ENCODE data around the gene NKX6-2.

Gene NKX6-2

DNA sequence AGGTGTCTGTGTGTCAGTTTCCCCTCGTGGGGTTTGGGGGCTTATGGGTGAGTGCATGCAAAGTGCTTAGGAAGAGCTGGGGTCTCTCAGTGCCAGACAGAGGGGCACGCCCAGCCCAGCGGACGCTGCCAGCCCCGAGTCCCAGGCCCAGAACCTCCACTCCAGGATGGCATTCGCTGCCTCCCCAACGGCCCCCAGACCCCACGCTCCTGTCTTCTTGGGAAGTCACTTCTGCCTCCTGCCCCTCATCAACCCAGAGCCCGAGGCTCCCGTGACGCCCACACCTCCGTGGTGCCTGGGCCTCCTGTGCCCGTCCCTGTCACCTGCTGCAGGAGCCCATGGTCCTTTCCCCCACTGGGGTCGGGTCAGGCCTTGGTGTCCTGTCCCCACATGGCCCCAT, 35.0 kb downstream of the NKX6-2 start:
- DNase-seq (ENCODE audit: low read depth), result no peak
- H3K4me3 ChIP-seq (ENCODE audit: low read depth, low read length), result no peak overlapping the region
- no peak for TF ChIP-seq MYC (IDR thresholded peaks at IDR 0.05; ENCODE audit: low read depth, low read length)

DNA sequence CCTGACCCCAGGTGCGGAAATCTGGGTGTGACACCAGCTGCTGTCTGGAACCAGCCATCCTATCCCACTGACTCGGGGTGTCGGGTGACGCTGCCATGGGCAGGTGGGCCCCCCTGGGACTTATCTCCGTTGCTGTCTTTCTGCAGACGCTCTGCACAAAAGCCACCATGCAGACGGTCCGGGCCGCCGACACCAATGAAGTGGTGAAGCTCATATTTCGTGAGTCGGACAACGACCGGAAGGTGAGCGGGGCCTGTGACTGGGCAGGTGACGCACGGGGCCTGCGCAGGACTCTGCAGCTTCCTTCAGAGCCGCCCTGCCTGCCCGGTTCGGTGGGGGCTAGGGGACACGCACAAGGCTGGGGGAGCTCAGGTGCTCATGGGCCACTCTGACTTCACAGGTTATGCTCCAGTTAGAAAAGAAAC, 36.6 kb downstream of the NKX6-2 start:
- no peak overlapping the region for H3K4me3 ChIP-seq (ENCODE audit: low read depth, low read length)
- TF ChIP-seq, protein P1, sequence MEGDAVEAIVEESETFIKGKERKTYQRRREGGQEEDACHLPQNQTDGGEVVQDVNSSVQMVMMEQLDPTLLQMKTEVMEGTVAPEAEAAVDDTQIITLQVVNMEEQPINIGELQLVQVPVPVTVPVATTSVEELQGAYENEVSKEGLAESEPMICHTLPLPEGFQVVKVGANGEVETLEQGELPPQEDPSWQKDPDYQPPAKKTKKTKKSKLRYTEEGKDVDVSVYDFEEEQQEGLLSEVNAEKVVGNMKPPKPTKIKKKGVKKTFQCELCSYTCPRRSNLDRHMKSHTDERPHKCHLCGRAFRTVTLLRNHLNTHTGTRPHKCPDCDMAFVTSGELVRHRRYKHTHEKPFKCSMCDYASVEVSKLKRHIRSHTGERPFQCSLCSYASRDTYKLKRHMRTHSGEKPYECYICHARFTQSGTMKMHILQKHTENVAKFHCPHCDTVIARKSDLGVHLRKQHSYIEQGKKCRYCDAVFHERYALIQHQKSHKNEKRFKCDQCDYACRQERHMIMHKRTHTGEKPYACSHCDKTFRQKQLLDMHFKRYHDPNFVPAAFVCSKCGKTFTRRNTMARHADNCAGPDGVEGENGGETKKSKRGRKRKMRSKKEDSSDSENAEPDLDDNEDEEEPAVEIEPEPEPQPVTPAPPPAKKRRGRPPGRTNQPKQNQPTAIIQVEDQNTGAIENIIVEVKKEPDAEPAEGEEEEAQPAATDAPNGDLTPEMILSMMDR (IDR thresholded peaks at IDR 0.05; ENCODE audit: low read depth, low read length), result no peak
- TF ChIP-seq MYC (IDR thresholded peaks at IDR 0.05; ENCODE audit: low read depth, low read length) (no peak), MAX (IDR thresholded peaks at IDR 0.05; ENCODE audit: low read depth, low read length) (no peak), POLR2A (IDR thresholded peaks at IDR 0.05; ENCODE audit: extremely low read depth, insufficient read length) (no peak)
- DNase-seq (ENCODE audit: low read depth), result no peak

- H3K4me3 ChIP-seq (ENCODE audit: low read depth, low read length), result no peak overlapping the region
- TF ChIP-seq MYC (IDR thresholded peaks at IDR 0.05; ENCODE audit: low read depth, low read length) (no peak), POLR2A (IDR thresholded peaks at IDR 0.05; ENCODE audit: extremely low read depth, insufficient read length) (no peak), MAX (IDR thresholded peaks at IDR 0.05; ENCODE audit: low read depth, low read length) (no peak)
- TF ChIP-seq, protein P1 (IDR thresholded peaks at IDR 0.05; ENCODE audit: low read depth, low read length), result no peak
- no peak for DNase-seq (ENCODE audit: low read depth)
These were observed 37.2 kb downstream of the NKX6-2 start for GRCh38 chr10:132748545-132749370.

DNA sequence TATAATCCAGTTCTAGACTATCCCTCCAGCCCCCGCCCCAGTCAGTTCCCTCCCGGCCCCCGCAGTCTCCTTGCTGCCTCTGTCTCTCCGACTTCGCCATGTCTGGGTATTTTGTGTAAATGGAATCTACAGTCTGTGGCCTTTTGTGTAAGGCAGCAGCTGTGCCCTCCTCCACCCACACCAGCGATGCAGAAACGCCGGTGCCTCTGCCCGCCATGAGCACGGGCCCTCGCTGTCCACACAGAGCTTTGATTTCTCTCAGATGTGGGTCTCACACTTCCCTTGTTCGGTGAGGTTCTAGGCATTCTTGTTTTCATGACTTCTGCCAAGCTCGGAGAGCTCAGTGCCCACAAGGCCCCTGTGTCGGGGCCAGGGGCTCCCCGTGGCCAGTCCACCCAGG, 37.8 kb downstream of the NKX6-2 start:
- no peak for DNase-seq (ENCODE audit: low read depth)
- H3K4me3 ChIP-seq (ENCODE audit: low read depth, low read length), result no peak overlapping the region

DNA sequence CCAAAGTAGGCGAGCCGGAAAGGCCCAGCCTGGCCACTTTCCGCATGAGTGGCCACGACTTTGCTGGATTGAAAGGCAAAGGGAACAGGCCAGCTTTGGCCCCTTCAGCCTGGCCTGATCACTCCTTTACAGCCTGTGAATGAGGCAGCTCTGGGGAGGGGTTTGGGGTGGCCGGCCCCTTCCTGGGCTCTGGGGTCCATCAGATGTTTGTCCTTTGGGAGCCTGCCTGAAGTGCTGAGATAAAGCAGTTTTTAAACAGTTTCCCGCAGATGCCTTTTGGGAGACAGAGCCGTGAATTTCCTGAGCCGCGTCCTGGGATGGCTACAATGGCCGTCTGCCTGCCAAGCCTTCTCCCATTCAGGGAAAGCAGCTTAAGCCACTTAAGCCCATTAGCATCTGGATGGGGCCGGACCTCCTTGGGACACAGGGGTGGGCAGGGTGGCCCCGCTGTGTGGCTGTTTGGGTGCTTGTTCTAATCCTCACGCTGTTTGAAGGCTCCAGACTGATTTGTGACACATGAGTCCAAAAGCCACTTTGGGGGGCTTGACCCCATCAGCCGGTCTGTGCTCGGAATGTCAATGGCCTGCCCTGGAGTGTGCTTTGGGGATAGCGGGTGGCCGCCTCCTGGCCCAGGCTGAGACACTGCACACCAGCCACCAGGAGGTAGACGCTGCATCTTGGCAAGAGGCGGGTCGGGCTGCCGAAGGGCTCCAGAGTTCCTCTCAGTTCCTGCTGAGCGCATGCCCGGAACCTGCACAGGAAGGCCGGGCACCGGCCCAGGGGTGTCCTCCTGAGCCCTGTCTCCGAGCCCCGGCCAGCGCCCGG, 38.9 kb downstream of the NKX6-2 start:
- TF ChIP-seq, protein P1 (IDR thresholded peaks at IDR 0.05; ENCODE audit: low read depth, low read length), result no peak
- TF ChIP-seq POLR2A (IDR thresholded peaks at IDR 0.05; ENCODE audit: extremely low read depth, insufficient read length) (no peak), MAX (IDR thresholded peaks at IDR 0.05; ENCODE audit: low read depth, low read length) (no peak), MYC (IDR thresholded peaks at IDR 0.05; ENCODE audit: low read depth, low read length) (no peak)
- H3K4me3 ChIP-seq (ENCODE audit: low read depth, low read length), result no peak overlapping the region
- no peak for DNase-seq (ENCODE audit: low read depth)

More for the DNA sequence above, 37.8 kb downstream of the NKX6-2 start:
- TF ChIP-seq POLR2A (IDR thresholded peaks at IDR 0.05; ENCODE audit: extremely low read depth, insufficient read length) (no peak), MYC (IDR thresholded peaks at IDR 0.05; ENCODE audit: low read depth, low read length) (no peak), MAX (IDR thresholded peaks at IDR 0.05; ENCODE audit: low read depth, low read length) (no peak)
- TF ChIP-seq, protein P1 (IDR thresholded peaks at IDR 0.05; ENCODE audit: low read depth, low read length), result no peak

GRCh38 chr10:132746386-132746785, 39.6 kb downstream of the NKX6-2 start:
- TF ChIP-seq MYC (IDR thresholded peaks at IDR 0.05; ENCODE audit: low read depth, low read length) (no peak), MAX (IDR thresholded peaks at IDR 0.05; ENCODE audit: low read depth, low read length) (no peak), POLR2A (IDR thresholded peaks at IDR 0.05; ENCODE audit: extremely low read depth, insufficient read length) (no peak)
- TF ChIP-seq, protein P1 (IDR thresholded peaks at IDR 0.05; ENCODE audit: low read depth, low read length), result no peak
- no peak for DNase-seq (ENCODE audit: low read depth)
- no peak overlapping the region for H3K4me3 ChIP-seq (ENCODE audit: low read depth, low read length)
